Loucy (cell line): ENCODE results near the gene FMNL2.

Experiments
- H2AFZ ChIP-seq: fragments of 200-600 bp; sonication (generic); 2 replicates; pipeline ENCODE4 v1.6.0; 2016; ENCODE audit warnings: antibody characterized with exemption, mild to moderate bottlenecking, low read length, moderate library complexity
- H3F3A ChIP-seq: fragments of 200-600 bp; 2 replicates; pipeline ENCODE4 v1.6.0; 2016; ENCODE audit warnings: antibody characterized with exemption, low read depth, mild to moderate bottlenecking
- H3K27me3 ChIP-seq: fragments of 200-600 bp; sonication (generic); 2 replicates; pipeline ENCODE4 v1.6.1; 2014; ENCODE audit warnings: low read length, mild to moderate bottlenecking; ENCODE audit not compliant: insufficient read depth, poor library complexity, severe bottlenecking
- H3K36me3 ChIP-seq: fragments of 200-600 bp; sonication (generic); 2 replicates; pipeline ENCODE4 v1.6.1; 2016; ENCODE audit warnings: low read length; ENCODE audit not compliant: insufficient read depth
- H3K4me1 ChIP-seq: fragments of 200-600 bp; sonication (generic); 2 replicates; pipeline ENCODE4 v1.5.1; 2014; ENCODE audit warnings: low read length, mild to moderate bottlenecking; ENCODE audit not compliant: insufficient read depth, poor library complexity, severe bottlenecking
- H3K4me2 ChIP-seq: fragments of 200-600 bp; sonication (generic); 2 replicates; pipeline ENCODE4 v1.6.0; 2014; ENCODE audit warnings: antibody characterized with exemption, low read length, low read depth, mild to moderate bottlenecking; ENCODE audit not compliant: poor library complexity, severe bottlenecking
- H3K4me3 ChIP-seq: fragments of 200-600 bp; sonication (generic); 2 replicates; pipeline ENCODE4 v1.5.1; 2014; ENCODE audit warnings: low read length, mild to moderate bottlenecking, mixed read lengths; ENCODE audit not compliant: poor library complexity, severe bottlenecking
- H3K79me2 ChIP-seq: fragments of 200-600 bp; sonication (generic); 2 replicates; pipeline ENCODE4 v1.6.1; 2014; ENCODE audit warnings: low read length; ENCODE audit not compliant: insufficient read depth
- H3K9ac ChIP-seq: fragments of 200-600 bp; sonication (generic); 2 replicates; pipeline ENCODE4 v1.6.0; 2014; ENCODE audit warnings: mild to moderate bottlenecking, low read depth, low read length, moderate library complexity; ENCODE audit not compliant: poor library complexity, severe bottlenecking
- H3K9me2 ChIP-seq: fragments of 200-600 bp; sonication (generic); replicated peaks from 2 replicates; pipeline ENCODE4 v1.6.1; 2016; ENCODE audit warnings: low read depth, low read length, mixed read lengths
- H3K9me3 ChIP-seq: fragments of 200-600 bp; sonication (generic); 2 replicates; pipeline ENCODE4 v1.6.1; 2014; ENCODE audit warnings: mild to moderate bottlenecking, antibody characterized with exemption, low read length, low read depth; ENCODE audit not compliant: insufficient read depth
- H4K20me1 ChIP-seq: fragments of 200-600 bp; sonication (generic); 2 replicates; pipeline ENCODE4 v1.6.0; 2014; ENCODE audit warnings: antibody characterized with exemption, low read length, mild to moderate bottlenecking; ENCODE audit not compliant: insufficient read depth, poor library complexity, severe bottlenecking
- EZH2phosphoT487 ChIP-seq: fragments of 200-600 bp; IDR thresholded peaks from 2 replicates; pipeline ENCODE4 v1.6.1; 2018; ENCODE audit warnings: antibody characterized with exemption, mild to moderate bottlenecking, moderate library complexity, borderline replicate concordance
- TF ChIP-seq, protein P1 (sequence below): fragments of 200-600 bp; sonication (generic); conservative IDR thresholded peaks from 2 replicates; pipeline ENCODE4 v1.5.1; 2014; ENCODE audit warnings: mild to moderate bottlenecking, antibody characterized with exemption, low read length

The FMNL2 gene

GRCh38 chr2:152549423-152549822, 214.4 kb downstream of the FMNL2 start:
- Histone ChIP-seq H3F3A (no peaks in the 10 kb centered on the region), H3K4me3 (no peak overlapping the region), H3K4me2 (no peak overlapping the region), H3K27me3 (no peaks in the 10 kb centered on the region), H3K9me3 (no peaks in the 10 kb centered on the region), H3K9ac (no peak overlapping the region), H3K36me3 (no peaks in the 10 kb centered on the region), H4K20me1 (no peaks in the 10 kb centered on the region), H3K9me2 (no peaks in the 10 kb centered on the region), H2AFZ (no peak overlapping the region), H3K4me1 (no peaks in the 10 kb centered on the region), H3K79me2 (no peaks in the 10 kb centered on the region)
- TF ChIP-seq, protein P1, sequence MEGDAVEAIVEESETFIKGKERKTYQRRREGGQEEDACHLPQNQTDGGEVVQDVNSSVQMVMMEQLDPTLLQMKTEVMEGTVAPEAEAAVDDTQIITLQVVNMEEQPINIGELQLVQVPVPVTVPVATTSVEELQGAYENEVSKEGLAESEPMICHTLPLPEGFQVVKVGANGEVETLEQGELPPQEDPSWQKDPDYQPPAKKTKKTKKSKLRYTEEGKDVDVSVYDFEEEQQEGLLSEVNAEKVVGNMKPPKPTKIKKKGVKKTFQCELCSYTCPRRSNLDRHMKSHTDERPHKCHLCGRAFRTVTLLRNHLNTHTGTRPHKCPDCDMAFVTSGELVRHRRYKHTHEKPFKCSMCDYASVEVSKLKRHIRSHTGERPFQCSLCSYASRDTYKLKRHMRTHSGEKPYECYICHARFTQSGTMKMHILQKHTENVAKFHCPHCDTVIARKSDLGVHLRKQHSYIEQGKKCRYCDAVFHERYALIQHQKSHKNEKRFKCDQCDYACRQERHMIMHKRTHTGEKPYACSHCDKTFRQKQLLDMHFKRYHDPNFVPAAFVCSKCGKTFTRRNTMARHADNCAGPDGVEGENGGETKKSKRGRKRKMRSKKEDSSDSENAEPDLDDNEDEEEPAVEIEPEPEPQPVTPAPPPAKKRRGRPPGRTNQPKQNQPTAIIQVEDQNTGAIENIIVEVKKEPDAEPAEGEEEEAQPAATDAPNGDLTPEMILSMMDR = no peak
- TF ChIP-seq EZH2phosphoT487 = no peak

GRCh38 chr2:152550386-152550785, 215.4 kb downstream of the FMNL2 start:
- Histone ChIP-seq H3F3A (no peaks in the 10 kb centered on the region), H3K9me2 (no peaks in the 10 kb centered on the region), H3K79me2 (no peaks in the 10 kb centered on the region), H3K4me2 (no peak overlapping the region), H3K4me1 (no peaks in the 10 kb centered on the region), H3K36me3 (no peaks in the 10 kb centered on the region), H3K27me3 (no peaks in the 10 kb centered on the region), H4K20me1 (no peaks in the 10 kb centered on the region), H2AFZ (no peak overlapping the region), H3K9me3 (no peaks in the 10 kb centered on the region), H3K4me3 (no peak overlapping the region), H3K9ac (no peak overlapping the region)
- TF ChIP-seq, protein P1 = no peak
- no peak for TF ChIP-seq EZH2phosphoT487

DNA sequence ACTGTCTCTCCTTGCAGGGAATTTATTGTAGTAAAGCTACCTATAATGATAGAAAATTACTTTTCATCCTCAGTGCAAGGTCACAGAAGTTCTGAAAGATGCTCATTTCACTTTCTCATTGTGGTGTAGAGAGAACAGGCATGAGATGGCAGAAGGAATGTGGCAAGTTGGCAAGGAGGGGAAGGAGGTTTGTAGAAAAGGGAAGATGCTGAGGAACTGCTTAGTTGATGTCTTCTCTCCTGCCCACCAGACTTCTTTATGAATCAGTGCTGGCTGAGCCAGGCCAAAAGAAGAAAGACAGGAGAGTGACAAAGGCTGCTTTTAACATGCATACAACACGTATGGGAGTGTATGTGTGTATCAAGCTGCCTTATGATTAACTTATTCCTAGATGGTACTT, 217.9 kb downstream of the FMNL2 start:
- H2AFZ ChIP-seq = no peak overlapping the region
- TF ChIP-seq, protein P1 = no peak
- TF ChIP-seq EZH2phosphoT487 = no peak
- H3K9me2 ChIP-seq = no peaks in the 10 kb centered on the region
- no peaks in the 10 kb centered on the region for H3K27me3 ChIP-seq
- no peaks in the 10 kb centered on the region for H3K9me3 ChIP-seq
- no peaks in the 10 kb centered on the region for H3F3A ChIP-seq
- H3K4me3 ChIP-seq = no peak overlapping the region
- no peaks in the 10 kb centered on the region for H4K20me1 ChIP-seq
- H3K4me1 ChIP-seq = no peaks in the 10 kb centered on the region
- no peaks in the 10 kb centered on the region for H3K36me3 ChIP-seq
- H3K79me2 ChIP-seq = no peaks in the 10 kb centered on the region
- no peak overlapping the region for H3K4me2 ChIP-seq
- no peak overlapping the region for H3K9ac ChIP-seq
